GM18520 (cell line): ENCODE measurements around the gene TRDMT1.

ENCODE experiments used
- ATAC-seq: cut with Tn5 transposase; IDR thresholded peaks from one replicate; pipeline ENCODE4 v1.9.1; 2021; ENCODE audit not compliant: unreplicated experiment

TRDMT1 gene

DNA sequence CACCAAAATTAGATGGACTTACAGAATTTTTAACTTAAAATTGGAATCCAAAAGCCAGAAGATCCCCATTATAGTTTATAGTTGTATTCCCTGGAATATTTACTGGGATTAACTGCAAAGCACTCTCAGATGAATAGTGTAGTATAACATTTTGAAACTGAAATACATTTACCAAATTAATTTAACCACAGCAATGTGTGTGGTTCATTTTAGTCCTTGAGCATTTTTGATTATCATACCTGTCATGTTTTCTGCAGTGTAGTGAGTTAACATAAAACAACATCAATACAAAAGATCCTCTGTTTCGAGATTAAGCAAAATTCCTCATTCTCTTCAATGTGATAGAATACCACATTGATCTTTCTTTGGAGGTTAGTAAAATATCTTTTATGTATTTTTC lies 30.3 kb upstream of the TRDMT1 start:
- no peak for ATAC-seq

DNA sequence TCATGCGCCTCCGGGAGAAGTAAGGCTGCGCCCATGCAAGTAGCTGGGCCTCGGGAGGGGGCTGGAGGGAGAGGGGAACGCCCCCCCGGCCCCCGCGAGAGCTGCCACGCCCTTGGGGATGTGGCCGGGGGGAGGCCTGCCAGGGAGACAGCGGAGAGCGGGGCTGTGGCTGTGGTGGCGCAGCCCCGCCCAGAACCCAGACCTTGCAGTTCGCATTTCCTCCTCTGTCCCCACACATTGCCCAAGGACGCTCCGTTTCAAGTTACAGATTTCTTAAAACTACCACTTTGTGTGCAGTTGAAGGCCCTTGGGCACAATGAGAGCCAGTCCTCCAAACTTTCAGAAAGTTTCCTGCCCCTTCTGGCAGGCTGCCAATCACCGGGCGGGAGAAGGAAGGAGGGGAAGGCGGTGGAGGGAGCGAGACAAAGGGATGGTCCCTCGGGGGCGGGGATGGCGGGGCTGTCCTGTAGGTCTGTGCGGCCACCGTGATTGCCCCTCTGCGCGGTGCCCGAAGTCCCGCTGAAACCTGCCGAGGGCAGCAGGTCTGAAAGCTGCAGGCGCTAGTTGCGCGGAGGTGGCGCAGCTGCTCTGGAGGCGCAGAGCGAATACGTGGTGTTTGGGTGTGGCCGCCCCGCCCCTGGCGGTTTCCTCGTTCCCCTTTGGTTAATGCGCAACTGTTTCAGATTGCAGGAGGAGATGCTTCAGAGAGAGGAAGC lies 28.7 kb upstream of the TRDMT1 start:
- ATAC-seq = peak; percentile 31

GRCh38 chr10:17229717-17229966 lies 28.2 kb upstream of the TRDMT1 start:
- no peak for ATAC-seq

GRCh38 chr10:17229016-17229716 lies 27.7 kb upstream of the TRDMT1 start:
- no peak for ATAC-seq

DNA sequence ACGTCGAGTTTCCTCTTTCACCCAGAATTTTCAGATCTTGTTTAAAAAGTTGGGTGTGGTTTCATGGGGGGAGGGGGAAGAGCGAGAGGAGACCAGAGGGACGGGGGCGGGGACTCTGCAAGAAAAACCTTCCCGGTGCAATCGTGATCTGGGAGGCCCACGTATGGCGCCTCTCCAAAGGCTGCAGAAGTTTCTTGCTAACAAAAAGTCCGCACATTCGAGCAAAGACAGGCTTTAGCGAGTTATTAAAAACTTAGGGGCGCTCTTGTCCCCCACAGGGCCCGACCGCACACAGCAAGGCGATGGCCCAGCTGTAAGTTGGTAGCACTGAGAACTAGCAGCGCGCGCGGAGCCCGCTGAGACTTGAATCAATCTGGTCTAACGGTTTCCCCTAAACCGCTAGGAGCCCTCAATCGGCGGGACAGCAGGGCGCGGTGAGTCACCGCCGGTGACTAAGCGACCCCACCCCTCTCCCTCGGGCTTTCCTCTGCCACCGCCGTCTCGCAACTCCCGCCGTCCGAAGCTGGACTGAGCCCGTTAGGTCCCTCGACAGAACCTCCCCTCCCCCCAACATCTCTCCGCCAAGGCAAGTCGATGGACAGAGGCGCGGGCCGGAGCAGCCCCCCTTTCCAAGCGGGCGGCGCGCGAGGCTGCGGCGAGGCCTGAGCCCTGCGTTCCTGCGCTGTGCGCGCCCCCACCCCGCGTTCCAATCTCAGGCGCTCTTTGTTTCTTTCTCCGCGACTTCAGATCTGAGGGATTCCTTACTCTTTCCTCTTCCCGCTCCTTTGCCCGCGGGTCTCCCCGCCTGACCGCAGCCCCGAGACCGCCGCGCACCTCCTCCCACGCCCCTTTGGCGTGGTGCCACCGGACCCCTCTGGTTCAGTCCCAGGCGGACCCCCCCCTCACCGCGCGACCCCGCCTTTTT lies 26.9 kb upstream of the TRDMT1 start, which contains the start of gene VIM:
TSS of gene VIM (plus strand) at position 151 of the 925 bp plus-strand sequence. CDS start 1,182 bp downstream, outside the sequence.
- peak; percentile 27 for ATAC-seq

DNA sequence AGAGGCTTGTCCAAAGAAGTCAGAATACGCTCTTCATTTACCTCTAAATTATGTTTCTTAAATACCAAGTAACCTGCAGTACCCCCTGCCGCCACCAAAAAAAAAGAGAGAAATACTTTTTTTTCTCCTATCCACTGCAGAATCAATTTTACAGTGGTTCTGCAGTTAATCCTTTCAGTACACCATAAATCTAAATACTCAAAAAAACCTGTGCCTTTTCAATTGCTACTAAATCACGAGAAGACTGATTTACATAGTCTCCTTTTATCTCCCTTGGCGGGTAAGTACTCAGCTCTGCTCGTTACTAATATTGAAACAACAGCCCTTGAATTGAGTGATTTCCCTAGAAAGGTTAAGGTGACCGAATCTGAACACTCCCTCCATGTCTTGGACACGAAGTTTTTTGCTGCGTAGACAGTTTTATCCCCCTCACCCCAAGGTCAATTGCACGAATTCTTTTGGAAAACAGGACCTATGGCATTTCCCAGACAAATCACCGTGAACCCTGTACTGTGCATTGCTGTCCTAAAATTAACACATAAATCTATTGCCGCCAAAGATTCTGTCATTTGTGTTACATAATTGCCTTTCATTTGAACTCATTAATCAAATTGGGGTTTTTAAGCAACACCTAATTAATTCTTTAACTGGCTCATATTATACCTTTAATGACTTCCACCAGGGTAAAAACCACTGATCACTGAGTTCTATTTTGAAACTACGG lies 26.1 kb upstream of the TRDMT1 start:
- ATAC-seq = peak; percentile 34

GRCh38 chr10:17226891-17227303 lies 25.4 kb upstream of the TRDMT1 start:
- ATAC-seq = no peak

GRCh38 chr10:17225808-17226207 lies 24.3 kb upstream of the TRDMT1 start:
- no peak for ATAC-seq

- no peak for ATAC-seq
Measured at GRCh38 chr10:17222329-17222728, 20.9 kb upstream of the TRDMT1 start.

DNA sequence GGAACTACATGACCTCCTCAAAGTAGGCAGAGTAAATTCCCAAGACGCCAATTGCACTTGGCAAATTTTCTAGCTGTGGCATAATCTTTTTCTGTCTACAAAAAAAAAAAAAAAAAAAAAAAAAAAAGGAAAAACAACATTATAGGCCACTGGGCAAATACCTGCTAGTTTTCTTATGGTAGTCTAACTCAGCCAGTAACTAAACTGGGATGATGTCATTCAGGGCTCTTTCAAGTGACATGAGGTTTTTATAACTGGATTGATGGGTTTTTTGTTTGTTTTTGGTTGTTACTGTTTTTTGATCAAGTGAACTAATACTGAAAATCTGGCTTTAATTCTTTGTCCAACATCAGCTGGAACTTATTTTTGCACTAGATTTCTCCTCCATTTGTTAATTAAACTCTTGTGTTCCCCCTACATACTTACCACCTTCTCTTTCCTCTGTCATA lies 19.2 kb upstream of the TRDMT1 start:
- no peak for ATAC-seq

DNA sequence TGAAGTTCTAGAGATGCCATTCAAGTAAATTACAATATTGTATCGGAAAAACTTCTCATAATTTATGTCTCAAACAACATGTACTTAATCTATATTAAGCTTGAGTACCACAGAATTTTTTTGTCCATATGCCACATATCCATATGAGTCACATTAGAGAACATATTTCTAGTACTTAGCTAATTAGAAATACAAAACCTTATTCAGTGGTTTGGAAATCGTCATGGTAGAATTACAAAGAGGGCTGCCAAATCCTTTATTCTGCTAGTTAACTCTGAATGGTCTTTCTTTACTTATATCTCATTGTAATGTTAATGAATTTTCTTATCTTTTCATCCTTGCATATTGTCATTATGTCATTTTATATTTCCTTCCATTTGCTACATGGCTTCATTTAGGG lies 17.6 kb upstream of the TRDMT1 start:
- ATAC-seq = no peak

GRCh38 chr10:17217631-17218232 lies 16.3 kb upstream of the TRDMT1 start:
- ATAC-seq = no peak

DNA sequence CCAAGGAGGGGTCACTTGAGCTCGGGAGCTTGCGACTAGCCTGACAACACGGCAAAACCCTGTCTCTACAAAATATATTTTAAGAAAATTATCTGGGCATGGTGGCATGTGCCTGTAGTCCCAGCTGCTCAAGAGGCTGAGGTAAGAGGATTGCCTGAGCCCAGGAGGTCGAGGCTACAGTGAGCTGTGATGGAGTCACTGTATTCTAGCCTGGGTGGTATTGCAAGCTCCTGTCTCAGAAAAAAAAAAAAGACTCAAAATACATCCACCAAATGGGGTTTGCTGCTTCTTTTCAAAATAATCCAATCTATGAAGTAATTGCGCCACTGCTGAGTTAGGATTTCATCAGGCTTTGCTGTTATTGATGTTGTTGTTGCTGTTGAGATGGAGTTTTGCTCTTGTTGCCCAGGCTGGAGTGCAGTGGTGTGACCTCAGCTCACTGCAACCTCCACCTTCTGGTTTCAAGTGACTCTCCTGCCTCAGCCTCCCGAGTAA lies 15.5 kb upstream of the TRDMT1 start:
- ATAC-seq = no peak

GRCh38 chr10:17216217-17216900 lies 14.9 kb upstream of the TRDMT1 start:
- ATAC-seq = peak; percentile 100

DNA sequence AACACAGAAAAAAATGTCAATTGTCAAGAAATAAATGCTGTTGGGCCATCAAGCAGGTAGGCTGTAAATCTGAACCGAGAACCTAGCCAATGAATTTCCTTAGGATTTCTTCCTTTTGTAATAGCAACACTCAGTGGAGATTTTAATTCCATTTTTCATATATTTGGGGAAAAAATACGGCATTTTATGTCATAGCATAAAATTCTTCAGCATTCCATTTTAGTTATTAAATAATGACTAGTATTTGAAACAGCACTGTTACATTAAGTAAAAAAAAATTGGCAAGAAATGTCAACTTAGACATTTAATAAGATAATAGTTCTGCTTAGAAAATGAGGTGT lies 14.3 kb upstream of the TRDMT1 start:
- no peak for ATAC-seq

DNA sequence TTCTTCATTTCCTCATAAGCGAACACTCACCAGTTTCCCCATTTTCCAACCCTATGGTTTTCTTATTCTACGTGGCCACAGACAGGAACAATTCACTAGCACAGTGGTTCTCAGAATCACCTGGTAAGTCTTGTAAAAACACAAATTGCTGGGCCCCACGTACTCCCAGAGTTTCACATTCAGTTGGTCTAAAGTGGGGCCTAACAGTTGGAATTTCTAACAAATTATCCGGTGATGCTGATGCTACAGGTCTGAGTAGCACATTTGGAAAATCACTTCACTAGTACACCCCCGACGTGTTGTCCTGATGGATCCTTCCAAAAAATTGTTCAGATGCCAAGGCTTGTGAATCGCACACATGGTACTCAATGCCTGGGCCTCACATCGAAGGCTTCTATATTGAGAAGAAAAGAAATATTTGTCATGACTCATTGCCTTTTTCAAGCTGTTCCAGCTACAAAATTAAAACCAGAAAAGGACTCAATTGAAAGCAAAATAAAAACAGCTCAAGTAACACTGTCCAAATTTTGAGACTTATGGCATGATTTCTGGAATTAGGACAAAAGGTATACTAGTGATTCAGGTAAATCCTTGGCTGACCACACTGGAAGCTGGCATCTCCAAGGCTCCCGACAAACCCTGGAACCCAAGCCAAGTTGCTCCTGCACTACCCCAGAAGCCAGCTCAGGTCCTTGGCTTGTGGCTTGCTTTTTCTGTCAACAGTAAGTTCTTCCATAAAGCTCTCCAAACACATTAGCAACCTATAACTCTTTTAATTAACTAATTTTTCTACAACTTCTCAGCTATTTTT lies 13.7 kb upstream of the TRDMT1 start:
- no peak for ATAC-seq

DNA sequence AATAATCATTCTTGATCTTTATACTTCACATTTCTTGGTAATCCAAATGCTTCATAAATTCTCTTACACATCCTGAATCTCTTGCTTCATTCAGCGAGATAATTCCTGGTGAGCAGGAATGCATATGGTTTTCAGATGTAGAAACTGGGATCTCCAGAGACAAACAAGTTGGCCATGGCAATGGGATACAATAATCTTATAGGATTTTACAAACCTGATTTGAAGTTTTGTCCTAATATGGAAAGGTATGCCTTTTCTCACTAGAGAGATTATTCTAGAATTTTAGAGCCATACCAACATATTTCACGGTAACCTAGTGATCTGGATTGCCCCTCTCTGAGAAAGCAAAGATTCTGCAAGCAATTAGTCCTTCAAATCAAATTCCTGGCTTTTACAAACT lies 13.1 kb upstream of the TRDMT1 start:
- ATAC-seq = no peak

DNA sequence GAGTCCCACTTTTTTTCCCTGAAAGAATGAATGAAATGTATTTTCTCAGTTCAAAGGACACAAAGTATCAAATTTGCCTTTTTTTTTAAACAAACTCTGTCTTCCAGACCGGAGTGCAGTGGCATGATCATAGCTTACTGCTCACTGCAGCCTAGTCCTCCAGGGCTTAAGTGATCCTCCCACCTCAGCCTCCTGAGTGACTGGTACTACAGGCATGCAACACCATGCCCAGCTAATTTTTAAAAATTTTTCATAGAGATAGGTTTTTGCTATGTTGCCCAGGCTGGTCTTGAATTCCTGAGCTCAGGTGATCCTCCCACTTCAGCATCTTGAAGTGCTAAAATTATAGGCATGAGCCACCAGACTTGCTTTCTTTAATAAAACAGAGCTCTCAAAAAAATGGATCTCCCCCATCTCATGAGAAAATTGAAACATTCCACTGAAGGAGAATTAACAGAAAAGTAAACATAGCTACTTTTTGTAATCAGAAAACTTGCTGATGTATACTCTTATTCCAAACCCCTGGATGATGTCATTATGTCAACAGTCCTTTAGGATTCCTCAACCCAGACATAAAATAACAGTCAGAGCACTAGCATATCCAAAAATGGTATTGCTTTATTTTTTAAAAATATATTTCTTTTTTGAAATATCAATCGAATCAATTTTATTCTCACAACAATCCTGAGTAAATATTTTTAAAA lies 12.3 kb upstream of the TRDMT1 start:
- no peak for ATAC-seq
